Measurements from ENCODE around the gene CFAP107.
A peak's percentile ranks its signal among the peaks of the same experiment; 100 is the strongest.

Gene CFAP107

GRCh38 chr1:12757836-12758235, 11.8 kb downstream of the CFAP107 start:
- TF ChIP-seq MAX (IDR thresholded peaks at IDR 0.05; ENCODE audit: low read depth, low read length) = no peak
- no peak for TF ChIP-seq POLR2A (IDR thresholded peaks at IDR 0.05; ENCODE audit: extremely low read depth, insufficient read length)
- no peak for TF ChIP-seq CTCF (IDR thresholded peaks at IDR 0.05; ENCODE audit: low read depth, low read length)
- no peak for TF ChIP-seq MYC (IDR thresholded peaks at IDR 0.05; ENCODE audit: low read depth, low read length)
- H3K4me3 ChIP-seq (ENCODE audit: low read depth, low read length) = no peak overlapping the region
- no peak for DNase-seq (ENCODE audit: low read depth)

GRCh38 chr1:12760256-12760795, 14.3 kb downstream of the CFAP107 start:
- TF ChIP-seq CTCF (IDR thresholded peaks at IDR 0.05; ENCODE audit: low read depth, low read length) = peak; percentile 38
- TF ChIP-seq MAX (IDR thresholded peaks at IDR 0.05; ENCODE audit: low read depth, low read length) = no peak
- H3K4me3 ChIP-seq (ENCODE audit: low read depth, low read length) = no peak overlapping the region
- DNase-seq (ENCODE audit: low read depth) = peak; percentile 12

DNA sequence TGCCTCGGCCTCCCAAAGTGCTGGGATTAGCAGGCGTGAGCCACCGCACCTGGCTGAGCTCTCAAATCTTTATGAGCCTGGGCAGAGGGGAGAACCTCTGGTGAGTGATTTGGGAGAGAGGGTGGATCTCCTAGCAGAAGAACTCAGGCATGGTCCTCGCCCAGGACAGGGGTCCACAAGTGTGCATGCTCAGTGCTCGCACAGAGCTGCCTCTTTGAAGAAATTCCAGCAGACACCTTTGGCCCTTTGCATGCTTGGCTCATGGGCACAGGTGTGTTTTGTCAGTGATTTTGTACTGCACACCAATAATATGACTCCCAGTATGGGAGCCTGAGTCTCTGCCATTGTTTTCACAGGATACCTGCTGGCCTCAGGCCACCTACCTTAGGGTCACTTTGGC, 15.8 kb downstream of the CFAP107 start:
- no peak for DNase-seq (ENCODE audit: low read depth)
- H3K4me3 ChIP-seq (ENCODE audit: low read depth, low read length) = no peak overlapping the region
- TF ChIP-seq MAX (IDR thresholded peaks at IDR 0.05; ENCODE audit: low read depth, low read length) (no peak), MYC (IDR thresholded peaks at IDR 0.05; ENCODE audit: low read depth, low read length) (no peak), CTCF (IDR thresholded peaks at IDR 0.05; ENCODE audit: low read depth, low read length) (no peak), POLR2A (IDR thresholded peaks at IDR 0.05; ENCODE audit: extremely low read depth, insufficient read length) (no peak)

DNA sequence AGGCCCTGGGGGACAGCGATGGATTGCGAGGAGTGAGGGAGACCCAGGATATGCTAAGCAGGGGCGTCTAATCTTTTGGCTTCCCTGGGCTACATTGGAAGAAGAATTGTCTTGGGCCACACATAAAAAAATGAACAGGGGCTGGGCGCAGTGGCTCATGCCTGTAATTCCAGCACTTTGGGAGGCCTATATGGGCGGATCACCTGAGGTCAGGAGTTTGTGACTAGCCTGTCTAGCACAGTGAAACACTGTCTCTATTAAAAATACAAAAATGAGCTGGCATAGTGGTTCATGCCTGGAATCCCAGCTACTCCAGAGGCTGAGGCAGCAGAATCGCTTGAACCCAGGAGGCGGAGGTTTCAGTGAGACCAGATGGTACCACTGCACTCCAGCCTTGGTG, 16.8 kb downstream of the CFAP107 start:
- no peak for DNase-seq (ENCODE audit: low read depth)
- no peak overlapping the region for H3K4me3 ChIP-seq (ENCODE audit: low read depth, low read length)
- TF ChIP-seq MAX (IDR thresholded peaks at IDR 0.05; ENCODE audit: low read depth, low read length) (no peak), CTCF (IDR thresholded peaks at IDR 0.05; ENCODE audit: low read depth, low read length) (no peak), MYC (IDR thresholded peaks at IDR 0.05; ENCODE audit: low read depth, low read length) (no peak), POLR2A (IDR thresholded peaks at IDR 0.05; ENCODE audit: extremely low read depth, insufficient read length) (no peak)

DNA sequence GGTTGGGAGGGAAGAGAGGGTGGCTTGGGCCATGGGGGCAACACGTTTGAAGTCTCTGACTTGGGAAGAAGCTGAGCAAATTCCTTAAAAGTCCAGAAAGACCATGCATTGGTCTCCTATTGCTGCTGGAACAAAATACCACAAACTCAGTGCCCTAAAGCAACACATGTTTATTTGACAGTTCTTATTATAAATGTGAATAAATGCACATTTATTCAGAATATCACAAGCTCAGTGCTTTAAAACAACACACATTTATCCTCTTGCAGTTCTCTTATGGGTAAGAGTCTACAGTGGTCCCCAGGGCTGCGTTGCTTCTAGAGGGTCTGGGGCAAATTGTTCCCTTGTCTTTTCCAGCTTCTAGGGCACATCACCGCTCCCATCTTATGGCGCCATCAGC, 17.5 kb downstream of the CFAP107 start:
- no peak for DNase-seq (ENCODE audit: low read depth)
- TF ChIP-seq MYC (IDR thresholded peaks at IDR 0.05; ENCODE audit: low read depth, low read length) (no peak), MAX (IDR thresholded peaks at IDR 0.05; ENCODE audit: low read depth, low read length) (no peak), POLR2A (IDR thresholded peaks at IDR 0.05; ENCODE audit: extremely low read depth, insufficient read length) (no peak), CTCF (IDR thresholded peaks at IDR 0.05; ENCODE audit: low read depth, low read length) (no peak)
- H3K4me3 ChIP-seq (ENCODE audit: low read depth, low read length) = no peak overlapping the region

DNA sequence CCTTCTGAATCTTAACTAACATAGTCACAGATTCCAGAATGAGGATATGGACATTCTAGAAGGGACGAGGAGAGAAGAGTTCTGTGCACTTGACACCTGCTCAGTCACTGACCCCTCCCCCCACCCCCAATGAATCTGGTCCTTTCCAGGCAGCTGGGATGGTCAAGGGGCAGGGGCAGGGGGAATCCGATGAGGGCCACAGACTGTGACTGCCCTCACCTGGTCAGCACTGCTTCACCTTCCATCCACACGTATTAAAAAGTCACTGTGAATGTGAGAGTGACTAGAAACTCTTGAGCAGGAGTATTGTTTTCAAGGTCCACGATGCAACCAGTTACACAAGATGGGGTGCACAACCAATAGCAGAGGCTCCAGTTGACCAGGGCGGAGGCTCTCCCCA, 18.0 kb downstream of the CFAP107 start:
- TF ChIP-seq MAX (IDR thresholded peaks at IDR 0.05; ENCODE audit: low read depth, low read length) (no peak), POLR2A (IDR thresholded peaks at IDR 0.05; ENCODE audit: extremely low read depth, insufficient read length) (no peak), MYC (IDR thresholded peaks at IDR 0.05; ENCODE audit: low read depth, low read length) (no peak), CTCF (IDR thresholded peaks at IDR 0.05; ENCODE audit: low read depth, low read length) (no peak)
- H3K4me3 ChIP-seq (ENCODE audit: low read depth, low read length) = no peak overlapping the region
- DNase-seq (ENCODE audit: low read depth) = no peak
